GM23248 (cell line): ENCODE results near the gene SSR1. TPM values are rescaled to one million over a fixed set of nuclear protein-coding genes. Genes with fewer than 3 reads are reported as not detected.

Source experiments
- DNase-seq: peaks from one replicate; pipeline ENCODE4 v3.0.0-alpha.2; 2015
- H2AFZ ChIP-seq: fragments of 200-600 bp; sonication (generic); 2 replicates; pipeline ENCODE4 v1.6.1; 2016; ENCODE audit warnings: antibody characterized with exemption
- H3F3A ChIP-seq: fragments of 200-600 bp; sonication (generic); 2 replicates; pipeline ENCODE4 v1.6.1; 2016; ENCODE audit warnings: mild to moderate bottlenecking, antibody characterized with exemption, mixed run types; ENCODE audit not compliant: insufficient read depth
- H3K27ac ChIP-seq: fragments of 200-600 bp; sonication (generic); 2 replicates; pipeline ENCODE4 v1.5.1; 2016; ENCODE audit warnings: mild to moderate bottlenecking
- H3K27me3 ChIP-seq: fragments of 200-600 bp; sonication (generic); replicated peaks from 2 replicates; pipeline ENCODE4 v1.6.1; 2016; ENCODE audit warnings: mild to moderate bottlenecking; ENCODE audit not compliant: insufficient read depth
- H3K36me3 ChIP-seq: fragments of 200-600 bp; sonication (generic); 2 replicates; pipeline ENCODE4 v1.6.1; 2016; ENCODE audit warnings: low read depth, mild to moderate bottlenecking
- H3K4me1 ChIP-seq: fragments of 200-600 bp; sonication (generic); 2 replicates; pipeline ENCODE4 v1.6.1; 2016; ENCODE audit warnings: mild to moderate bottlenecking; ENCODE audit not compliant: insufficient read depth
- H3K4me2 ChIP-seq: fragments of 200-600 bp; sonication (generic); one replicate; pipeline ENCODE4 v1.6.1; 2016; ENCODE audit warnings: mild to moderate bottlenecking; ENCODE audit not compliant: unreplicated experiment
- H3K4me3 ChIP-seq: fragments of 200-600 bp; sonication (generic); 2 replicates; pipeline ENCODE4 v1.5.1; 2016; ENCODE audit warnings: mild to moderate bottlenecking
- H3K79me2 ChIP-seq: fragments of 200-600 bp; sonication (generic); 2 replicates; pipeline ENCODE4 v1.6.1; 2016; ENCODE audit warnings: mild to moderate bottlenecking; ENCODE audit not compliant: insufficient read depth
- H3K9ac ChIP-seq: fragments of 200-600 bp; sonication (generic); 2 replicates; pipeline ENCODE4 v1.6.1; 2016; ENCODE audit warnings: mild to moderate bottlenecking
- H3K9me2 ChIP-seq: fragments of 200-600 bp; sonication (generic); 2 replicates; pipeline ENCODE4 v1.6.1; 2016; ENCODE audit warnings: mixed run types, mild to moderate bottlenecking, moderate library complexity; ENCODE audit not compliant: insufficient read depth
- H3K9me3 ChIP-seq: fragments of 200-600 bp; sonication (generic); one replicate; pipeline ENCODE4 v1.6.1; 2017; ENCODE audit warnings: low read depth
- H4K20me1 ChIP-seq: fragments of 200-600 bp; sonication (generic); 2 replicates; pipeline ENCODE4 v1.6.0; 2016; ENCODE audit not compliant: insufficient read depth
- EZH2 ChIP-seq: fragments of 200-600 bp; sonication (generic); IDR thresholded peaks from 2 replicates; pipeline ENCODE4 v1.6.1; 2018; ENCODE audit warnings: antibody characterized with exemption, mild to moderate bottlenecking; ENCODE audit not compliant: insufficient read depth, poor library complexity, severe bottlenecking
- EZH2phosphoT487 ChIP-seq: fragments of 200-600 bp; sonication (generic); IDR thresholded peaks from 2 replicates; pipeline ENCODE4 v1.6.1; 2018; ENCODE audit warnings: antibody characterized with exemption, moderate library complexity, mild to moderate bottlenecking, low read depth; ENCODE audit not compliant: insufficient read depth
- WGBS, 2 experiments: methylation state at CpG; one replicate each; pipeline ENCODE4 v1.1.6; 2015 to 2017; ENCODE audit warnings: low lambda C conversion rate in 2 of 2, low coverage in 1 of 2; ENCODE audit errors: missing lambda C conversion rate in 2 of 2; 5-methylcytosine and 5-hydroxymethylcytosine counted together
- in situ Hi-C: fragments of 300-500 bp; cut with MboI; formaldehyde crosslinking; loops from 2 replicates; pipeline ENCODE4 v1.15.0; 2020
- polyA plus RNA-seq: library from polyadenylated mRNA; unstranded; fragments of >200 nt; fragmentation: Nextera tagmentation; extraction: Ambion mirVana; gene quantifications from 2 replicates; pipeline ENCODE4 v1.2.1, GENCODE V29; 2016
- total RNA-seq: library from RNA; depleted of rRNA; stranded (reverse); fragments of >200 nt; shearing (Covaris generic); gene quantifications from 2 replicates; pipeline ENCODE4 v1.2.3, GENCODE V29; 2014

SSR1 gene
- total and polyA plus RNA-seq, 2 experiments from 2014 or later: 180 to 241 TPM

DNA sequence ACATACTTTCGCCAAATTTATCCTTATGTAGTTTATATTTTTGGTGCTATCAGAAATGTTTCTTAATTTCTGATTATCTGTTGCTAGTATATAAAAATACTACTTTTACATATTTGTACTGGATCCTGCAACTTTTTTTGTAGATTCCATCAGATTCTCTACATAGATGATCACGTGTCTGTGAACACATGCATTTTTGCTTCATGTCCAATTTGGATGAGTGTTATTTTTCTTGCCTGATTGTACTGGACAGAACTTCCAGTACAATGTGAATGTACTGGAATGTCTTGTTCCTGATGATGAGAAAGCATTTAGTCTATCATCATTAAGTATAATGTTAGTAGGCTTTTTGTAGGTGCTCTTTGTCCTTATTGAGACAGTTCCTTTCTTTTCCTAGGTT, 25.0 kb upstream of the SSR1 start:
- Histone ChIP-seq H3K4me1 (no peaks in the 10 kb centered on the region), H3K9me3 (no peaks in the 10 kb centered on the region), H4K20me1 (no peaks in the 10 kb centered on the region), H3K9ac (no peak overlapping the region), H3K9me2 (0 out of 2 replicates have a peak, but pooled peaks cover 5% of the 10 kb centered on the region), H3K27ac (peak overlapping the region; percentile 16), H3K4me3 (no peak overlapping the region), H2AFZ (no peak overlapping the region), H3K4me2 (no peak overlapping the region), H3K36me3 (no peaks in the 10 kb centered on the region), H3F3A (no peaks in the 10 kb centered on the region), H3K27me3 (no peaks in the 10 kb centered on the region), H3K79me2 (no peaks in the 10 kb centered on the region)
- WGBS, 2 experiments: 49 to 53% methylated on average over 2 of the region's 2 CpGs
- TF ChIP-seq EZH2phosphoT487: no peak
- no peak for TF ChIP-seq EZH2
- in situ Hi-C loops: no loop called here
- DNase-seq: peak; percentile 51

DNA sequence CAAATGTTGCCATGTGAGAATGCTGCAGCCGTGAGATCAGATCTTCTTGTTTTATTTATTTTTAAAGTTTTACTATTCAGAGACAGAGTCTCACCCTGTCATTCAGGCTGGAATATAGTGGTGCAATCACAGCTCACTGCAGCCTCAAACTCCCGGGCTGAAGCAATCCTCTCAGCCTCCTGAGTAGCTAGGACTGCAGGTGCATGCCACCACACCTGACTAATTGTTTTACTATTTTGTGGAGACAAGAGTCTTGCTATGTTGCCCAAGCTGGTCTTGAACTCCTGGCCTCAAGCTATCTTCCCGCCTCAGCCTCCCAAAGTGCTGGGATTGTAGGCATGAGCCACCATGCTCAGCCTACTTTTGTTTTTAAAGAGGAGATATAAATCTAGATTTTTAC, 22.5 kb upstream of the SSR1 start:
- in situ Hi-C loops: no loop called here
- no peak overlapping the region for H3K27ac ChIP-seq
- no peaks in the 10 kb centered on the region for H3K36me3 ChIP-seq
- DNase-seq: no peak
- no peak overlapping the region for H3K9ac ChIP-seq
- H3K4me2 ChIP-seq: no peak overlapping the region
- no peaks in the 10 kb centered on the region for H3K79me2 ChIP-seq
- H3K9me2 ChIP-seq: 0 out of 2 replicates have a peak, but pooled peaks cover 5% of the 10 kb centered on the region
- TF ChIP-seq EZH2 (no peak), EZH2phosphoT487 (no peak)
- no peaks in the 10 kb centered on the region for H3F3A ChIP-seq
- no peak overlapping the region for H3K4me3 ChIP-seq
- H4K20me1 ChIP-seq: no peaks in the 10 kb centered on the region
- H3K4me1 ChIP-seq: no peaks in the 10 kb centered on the region
- H3K27me3 ChIP-seq: no peaks in the 10 kb centered on the region
- 43 to 60% methylated on average over 3 of the region's 3 CpGs for WGBS, 2 experiments
- H3K9me3 ChIP-seq: no peaks in the 10 kb centered on the region
- no peak overlapping the region for H2AFZ ChIP-seq

DNA sequence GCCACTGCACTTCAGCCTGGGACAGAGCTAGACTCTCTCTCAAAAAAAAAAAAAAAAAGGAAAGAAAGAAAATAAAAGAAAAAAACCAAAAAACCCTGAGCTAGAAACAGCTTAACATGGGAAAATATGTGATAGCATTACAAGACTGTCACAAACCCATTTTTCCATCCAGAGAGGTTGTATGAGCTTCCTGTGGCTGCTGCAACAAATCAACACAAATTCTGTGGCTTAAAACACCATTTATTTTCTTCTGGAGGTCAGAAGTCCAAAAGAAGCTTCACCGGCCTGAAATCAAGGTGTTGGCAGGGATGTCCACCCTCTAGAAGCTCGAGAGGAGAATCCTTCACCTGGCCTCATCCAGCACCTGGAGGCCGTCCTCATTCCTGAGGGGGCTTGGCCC, 21.7 kb upstream of the SSR1 start:
- Histone ChIP-seq H4K20me1 (no peaks in the 10 kb centered on the region), H3K36me3 (no peaks in the 10 kb centered on the region), H3K4me1 (no peaks in the 10 kb centered on the region), H3K27me3 (no peaks in the 10 kb centered on the region), H3K4me2 (no peak overlapping the region), H3F3A (no peaks in the 10 kb centered on the region), H3K79me2 (no peaks in the 10 kb centered on the region), H3K4me3 (no peak overlapping the region), H2AFZ (no peak overlapping the region), H3K9me2 (0 out of 2 replicates have a peak, but pooled peaks cover 5% of the 10 kb centered on the region), H3K9me3 (no peaks in the 10 kb centered on the region), H3K9ac (no peak overlapping the region), H3K27ac (no peak overlapping the region)
- in situ Hi-C loops: no loop called here
- 48 to 58% methylated on average over 3 of the region's 3 CpGs for WGBS, 2 experiments
- TF ChIP-seq EZH2: no peak
- no peak for TF ChIP-seq EZH2phosphoT487
- no peak for DNase-seq

DNA sequence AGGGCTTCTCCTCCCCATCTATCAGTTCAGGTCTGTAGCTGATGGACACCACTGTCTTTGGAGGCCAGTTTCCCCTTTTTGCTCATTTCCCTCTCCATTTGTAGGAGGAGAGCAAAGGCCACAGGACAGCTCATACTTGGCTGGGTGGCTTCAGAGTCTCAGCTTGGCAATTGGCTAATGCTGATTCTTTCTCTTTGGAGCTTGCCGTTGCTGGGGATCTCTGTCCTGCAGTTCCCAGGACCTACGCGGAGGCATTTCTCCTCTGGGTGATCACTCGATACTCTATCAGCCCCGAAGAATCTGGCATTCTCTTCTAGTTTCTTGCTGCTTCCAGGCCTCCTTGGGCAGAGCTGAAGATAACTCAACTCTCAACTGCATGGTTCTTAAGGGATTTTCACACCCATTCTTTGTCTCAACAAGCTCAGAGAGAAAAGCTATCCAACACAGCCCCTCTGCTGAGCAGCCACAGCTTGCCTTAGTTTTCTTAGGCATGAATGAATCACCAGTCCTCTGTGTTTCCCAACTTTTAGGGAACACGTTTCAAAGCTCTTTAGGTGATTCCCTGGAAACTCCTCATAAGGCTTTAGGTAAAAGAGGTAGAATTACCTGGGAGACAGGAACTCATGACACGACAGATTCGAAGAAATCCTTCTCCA, 19.2 kb upstream of the SSR1 start:
- no peak overlapping the region for H3K27ac ChIP-seq
- H3K4me3 ChIP-seq: no peak overlapping the region
- H4K20me1 ChIP-seq: no peaks in the 10 kb centered on the region
- 65 to 74% methylated on average over 8 of the region's 8 CpGs for WGBS, 2 experiments
- peak; percentile 40 for DNase-seq
- in situ Hi-C loops: no loop called here
- H3K4me1 ChIP-seq: no peaks in the 10 kb centered on the region
- H3K9ac ChIP-seq: no peak overlapping the region
- no peak overlapping the region for H2AFZ ChIP-seq
- H3K9me3 ChIP-seq: no peaks in the 10 kb centered on the region
- TF ChIP-seq EZH2 (no peak), EZH2phosphoT487 (no peak)
- H3F3A ChIP-seq: no peaks in the 10 kb centered on the region
- H3K27me3 ChIP-seq: no peaks in the 10 kb centered on the region
- H3K36me3 ChIP-seq: no peaks in the 10 kb centered on the region
- H3K4me2 ChIP-seq: no peak overlapping the region
- H3K79me2 ChIP-seq: no peaks in the 10 kb centered on the region
- 0 out of 2 replicates have a peak, but pooled peaks cover under 1% of the 10 kb centered on the region for H3K9me2 ChIP-seq

DNA sequence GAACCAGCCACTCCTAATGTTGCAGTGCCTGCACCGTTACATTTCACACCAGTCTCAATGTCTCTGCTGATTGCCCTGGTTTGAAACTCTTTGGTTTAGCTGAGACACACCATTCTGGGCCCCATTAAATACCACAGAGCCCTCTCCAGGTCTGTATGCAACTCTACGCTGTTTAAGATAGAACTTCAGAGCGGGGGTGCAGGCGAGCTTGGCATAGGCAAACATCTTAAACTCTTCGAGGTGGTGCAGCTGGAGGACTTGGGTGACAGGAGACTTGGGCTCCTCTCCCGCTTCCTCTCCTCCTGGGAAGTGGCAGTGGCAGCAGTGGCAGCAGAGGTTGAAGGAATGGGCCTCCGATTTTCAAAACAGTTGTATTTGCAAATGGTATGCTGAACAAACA, 18.5 kb upstream of the SSR1 start:
- H2AFZ ChIP-seq: no peak overlapping the region
- no peak overlapping the region for H3K4me3 ChIP-seq
- H4K20me1 ChIP-seq: no peaks in the 10 kb centered on the region
- no peak overlapping the region for H3K9ac ChIP-seq
- H3K79me2 ChIP-seq: no peaks in the 10 kb centered on the region
- no peak for DNase-seq
- no peak overlapping the region for H3K27ac ChIP-seq
- H3K4me1 ChIP-seq: no peaks in the 10 kb centered on the region
- H3K27me3 ChIP-seq: no peaks in the 10 kb centered on the region
- H3K9me2 ChIP-seq: no peaks in the 10 kb centered on the region
- 78 to 85% methylated on average over 7 of the region's 7 CpGs for WGBS, 2 experiments
- no peaks in the 10 kb centered on the region for H3F3A ChIP-seq
- TF ChIP-seq EZH2 (no peak), EZH2phosphoT487 (no peak)
- H3K36me3 ChIP-seq: no peaks in the 10 kb centered on the region
- no peak overlapping the region for H3K4me2 ChIP-seq
- in situ Hi-C loops: no loop called here
- H3K9me3 ChIP-seq: no peaks in the 10 kb centered on the region
